GM18502 (cell line): Measurements from ENCODE around the gene BANP.
"Not testable (repeated sequence)": the region's sequence is repeated elsewhere in the genome, so short reads cannot be mapped to it uniquely, and the experiment has no call there.

Experiments used
- ATAC-seq: cut with Tn5 transposase; IDR thresholded peaks from one replicate; pipeline ENCODE4 v1.9.1; 2021; ENCODE audit warnings: mild to moderate bottlenecking; ENCODE audit not compliant: unreplicated experiment, poor library complexity

BANP gene

GRCh38 chr16:88070989-88071625 lies 119.9 kb downstream of the BANP start:
- no peak for ATAC-seq

- ATAC-seq = no peak
Observed at GRCh38 chr16:88071908-88072307, 120.7 kb downstream of the BANP start.

GRCh38 chr16:88072571-88073001 lies 121.4 kb downstream of the BANP start:
- ATAC-seq = no peak

GRCh38 chr16:88073201-88073721 lies 122.0 kb downstream of the BANP start:
- no peak for ATAC-seq

- no peak for ATAC-seq
Observed at GRCh38 chr16:88074041-88074440, 122.8 kb downstream of the BANP start.

- ATAC-seq = no peak
Observed at GRCh38 chr16:88076211-88076931, 125.1 kb downstream of the BANP start.

GRCh38 chr16:88076932-88077320 lies 125.7 kb downstream of the BANP start:
- not testable (repeated sequence) for ATAC-seq

GRCh38 chr16:88077328-88078108 lies 126.3 kb downstream of the BANP start:
- ATAC-seq = no peak

- no peak for ATAC-seq
Observed at GRCh38 chr16:88078111-88078775, 127.0 kb downstream of the BANP start.

- no peak for ATAC-seq
Observed at GRCh38 chr16:88083582-88083981, 132.3 kb downstream of the BANP start.

GRCh38 chr16:88084881-88085280 lies 133.6 kb downstream of the BANP start:
- ATAC-seq = no peak

- ATAC-seq = no peak
Observed at GRCh38 chr16:88086571-88087516, 135.6 kb downstream of the BANP start.

- no peak for ATAC-seq
Observed at GRCh38 chr16:88087517-88087877, 136.3 kb downstream of the BANP start.

- ATAC-seq = no peak
Observed at GRCh38 chr16:88088161-88088581, 136.9 kb downstream of the BANP start.

GRCh38 chr16:88088611-88089010 lies 137.4 kb downstream of the BANP start:
- ATAC-seq = not testable (repeated sequence)

GRCh38 chr16:88089071-88089470 lies 137.8 kb downstream of the BANP start:
- ATAC-seq = not testable (repeated sequence)

- ATAC-seq = not testable (repeated sequence)
Observed at GRCh38 chr16:88089632-88090376, 138.6 kb downstream of the BANP start.

- not testable (repeated sequence) for ATAC-seq
Observed at GRCh38 chr16:88090377-88091175, 139.3 kb downstream of the BANP start.
